K562 (cell line): ENCODE measurements around the gene SMG6. TPM values are rescaled to one million over a fixed set of nuclear protein-coding genes. Genes with fewer than 3 reads are reported as not detected.
A peak's percentile ranks its signal among the peaks of the same experiment; 100 is the strongest.

Experiments used
- CGGBP1 ChIP-seq: fragments of 250-450 bp; sonication (Bioruptor Pico); IDR thresholded peaks from 2 replicates; pipeline ENCODE4 v1.9.0; 2021; ENCODE audit warnings: mild to moderate bottlenecking
- FOXJ2 ChIP-seq: fragments of 200-800 bp; sonication (Bioruptor generic); IDR thresholded peaks from 2 replicates; pipeline ENCODE4 v1.6.1; 2016; ENCODE audit warnings: missing genetic modification characterization, missing compliant biosample characterization
- GTF2B ChIP-seq: IDR thresholded peaks from 2 replicates; pipeline ENCODE4 v1.6.1; 2011; ENCODE audit not compliant: insufficient read length; ENCODE audit errors: extremely low read depth
- ILF3 ChIP-seq: fragments of 450-650 bp; IDR thresholded peaks from 2 replicates; pipeline ENCODE4 v1.6.1; 2018; ENCODE audit warnings: antibody characterized with exemption, mild to moderate bottlenecking, moderate library complexity, borderline replicate concordance
- MBD2 ChIP-seq: sonication (generic); IDR thresholded peaks from 2 replicates; pipeline ENCODE4 v1.6.1; 2016; ENCODE audit warnings: low read depth, borderline replicate concordance
- MCM7 ChIP-seq, 2 experiments: fragments of 450-650 bp; IDR thresholded peaks; 2 replicates each; pipeline ENCODE4 v1.6.1; 2016 to 2018
- NONO ChIP-seq, 2 experiments: fragments of 200-400 bp in 1 of 2; fragments of 450-650 bp in 1 of 2; formaldehyde crosslinking in 1 of 2; IDR thresholded peaks; 2 replicates each; pipeline ENCODE4 v1.6.1; 2017; ENCODE audit warnings: low read depth in 2 of 2, mild to moderate bottlenecking in 2 of 2, moderate library complexity in 2 of 2, low read length in 1 of 2
- POLR2AphosphoS5 ChIP-seq: IDR thresholded peaks from 2 replicates; pipeline ENCODE4 v1.6.1; 2011; ENCODE audit warnings: mild to moderate bottlenecking, low read depth, low read length, moderate library complexity; ENCODE audit not compliant: control insufficient read depth, insufficient read depth
- POLR3A ChIP-seq: IDR thresholded peaks from 2 replicates; pipeline ENCODE4 v1.6.1; 2011; ENCODE audit warnings: borderline replicate concordance, mild to moderate bottlenecking, moderate library complexity; ENCODE audit not compliant: insufficient read length, insufficient read depth; ENCODE audit errors: extremely low read depth
- PYGO2 ChIP-seq: fragments of 450-650 bp; IDR thresholded peaks from 2 replicates; pipeline ENCODE4 v1.6.1; 2016; ENCODE audit warnings: mild to moderate bottlenecking, missing genetic modification characterization, moderate library complexity, missing compliant biosample characterization
- RB1 ChIP-seq: fragments of 450-650 bp; IDR thresholded peaks from 2 replicates; pipeline ENCODE4 v1.6.1; 2017; ENCODE audit warnings: low read depth, mild to moderate bottlenecking
- RBM14 ChIP-seq: fragments of 200-400 bp; formaldehyde crosslinking; IDR thresholded peaks from 2 replicates; pipeline ENCODE4 v1.6.1; 2018; ENCODE audit warnings: low read depth, mild to moderate bottlenecking, low read length, moderate library complexity, borderline replicate concordance; ENCODE audit not compliant: insufficient read depth
- SREBF1 ChIP-seq: fragments of 150-350 bp; IDR thresholded peaks from 2 replicates; pipeline ENCODE4 v1.6.1; 2014; ENCODE audit warnings: antibody characterized with exemption, low read depth, low read length, borderline replicate concordance
- TEAD2 ChIP-seq: fragments of 450-650 bp; IDR thresholded peaks from 2 replicates; pipeline ENCODE4 v1.6.1; 2016; ENCODE audit warnings: missing genetic modification characterization, control low read depth, missing compliant biosample characterization
- ZNF384 ChIP-seq: IDR thresholded peaks from 2 replicates; pipeline ENCODE4 v1.6.1; 2012; ENCODE audit warnings: low read depth, low read length, improper control_type of control experiment
- ZNF436 ChIP-seq: fragments of 250-450, 450-650 bp; sonication (Bioruptor Pico); formaldehyde crosslinking; IDR thresholded peaks from 2 replicates; pipeline ENCODE4 v1.7.0; 2020; ENCODE audit warnings: mild to moderate bottlenecking
- polyA plus RNA-seq, 8 experiments: library from polyadenylated mRNA; depleted of rRNA in 4 of 8; stranded (reverse) in 5 of 8; unstranded in 3 of 8; fragments of >200 nt; fragmentation: Nextera tagmentation in 2 of 8; fragmentation: Illumina TruSeq in 1 of 8; extraction: Ambion mirVana in 2 of 8; extraction: Trizol in 1 of 8; gene quantifications; 2 replicates each; pipeline versions ENCODE4 v1.2.1 to v1.2.3, GENCODE V29; 2011 to 2014; ENCODE audit warnings: inconsistent platforms in 1 of 8, missing spikeins in 1 of 8
- total RNA-seq, 7 experiments: library from RNA; depleted of rRNA in 6 of 7; stranded (reverse); fragments of >200 nt in 6 of 7; fragmentation: Illumina TruSeq in 2 of 7; extraction: Trizol in 2 of 7; gene quantifications; 2 replicates each; pipeline versions ENCODE4 v1.2.1 to v1.2.3, GENCODE V29; 2011 to 2021; ENCODE audit warnings: low replicate concordance in 1 of 7
- TF ChIP-seq, protein P1 (sequence below): fragments of 450-650 bp; IDR thresholded peaks from 2 replicates; pipeline ENCODE4 v1.7.0; 2016; ENCODE audit warnings: borderline replicate concordance

The SMG6 gene
- total and polyA plus RNA-seq, 9 of the 15 experiments (the other 6 are each of a cell fraction or from before 2014, with no cell fraction given) = 0.44 to 13.9 (median 6.0) TPM

GRCh38 chr17:2049333-2050299 is 254.0 kb downstream of the SMG6 start (continued):
- TF ChIP-seq GTF2B (no peak), FOXJ2 (peak; percentile 93), TEAD2 (no peak), RB1 (0 out of 2 replicates have a peak, but pooled peaks have one; percentile 12), CGGBP1 (CRISPR knock-in tag) (no peak), MBD2 (peak; percentile 47; the same call in 1 of the 2 replicates), ILF3 (no peak), MCM7 (IDR thresholded peaks at IDR 0.05) (no peak), RBM14 (no peak), ZNF436 (CRISPR knock-in tag) (no peak), SREBF1 (no peak), POLR2AphosphoS5 (no peak), NONO (IDR thresholded peaks at IDR 0.05; ENCODE audit: low read depth in 2 of 2, low read length in 1 of 2) (peak in 1 of 2 experiments; percentile 56; a peak in 1 of 4 replicates), PYGO2 (tag) (no peak), ZNF384 (no peak), POLR3A (no peak)
- TF ChIP-seq, protein P1, sequence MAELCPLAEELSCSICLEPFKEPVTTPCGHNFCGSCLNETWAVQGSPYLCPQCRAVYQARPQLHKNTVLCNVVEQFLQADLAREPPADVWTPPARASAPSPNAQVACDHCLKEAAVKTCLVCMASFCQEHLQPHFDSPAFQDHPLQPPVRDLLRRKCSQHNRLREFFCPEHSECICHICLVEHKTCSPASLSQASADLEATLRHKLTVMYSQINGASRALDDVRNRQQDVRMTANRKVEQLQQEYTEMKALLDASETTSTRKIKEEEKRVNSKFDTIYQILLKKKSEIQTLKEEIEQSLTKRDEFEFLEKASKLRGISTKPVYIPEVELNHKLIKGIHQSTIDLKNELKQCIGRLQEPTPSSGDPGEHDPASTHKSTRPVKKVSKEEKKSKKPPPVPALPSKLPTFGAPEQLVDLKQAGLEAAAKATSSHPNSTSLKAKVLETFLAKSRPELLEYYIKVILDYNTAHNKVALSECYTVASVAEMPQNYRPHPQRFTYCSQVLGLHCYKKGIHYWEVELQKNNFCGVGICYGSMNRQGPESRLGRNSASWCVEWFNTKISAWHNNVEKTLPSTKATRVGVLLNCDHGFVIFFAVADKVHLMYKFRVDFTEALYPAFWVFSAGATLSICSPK = no peak
